ENCODE measurements around the gene CCDC93.
"Not testable (repeated sequence)": the region's sequence is repeated elsewhere in the genome, so short reads cannot be mapped to it uniquely, and the experiment has no call there.

The CCDC93 gene

GRCh38 chr2:117952701-117953100, 61.2 kb downstream of the CCDC93 start:
- DNase-seq: no peak

GRCh38 chr2:117952228-117952627, 61.6 kb downstream of the CCDC93 start:
- DNase-seq: no peak

- no peak for DNase-seq
Measured at GRCh38 chr2:117949806-117950205, 64.1 kb downstream of the CCDC93 start.

- DNase-seq: no peak
Measured at GRCh38 chr2:117948615-117949014, 65.3 kb downstream of the CCDC93 start.

GRCh38 chr2:117945296-117945695, 68.6 kb downstream of the CCDC93 start:
- DNase-seq: no peak

- no peak for DNase-seq
Measured at GRCh38 chr2:117944816-117945215, 69.1 kb downstream of the CCDC93 start.

GRCh38 chr2:117943013-117943672, 70.7 kb downstream of the CCDC93 start:
- DNase-seq: no peak

- DNase-seq: no peak
Measured at GRCh38 chr2:117942551-117942950, 71.3 kb downstream of the CCDC93 start.

- no peak for DNase-seq
Measured at GRCh38 chr2:117941693-117942092, 72.2 kb downstream of the CCDC93 start.

GRCh38 chr2:117940436-117940835, 73.4 kb downstream of the CCDC93 start:
- DNase-seq: no peak

GRCh38 chr2:117938611-117939010, 75.3 kb downstream of the CCDC93 start:
- no peak for DNase-seq

GRCh38 chr2:117936871-117937428, 76.9 kb downstream of the CCDC93 start:
- DNase-seq: no peak

- DNase-seq: no peak
Measured at GRCh38 chr2:117935954-117936353, 77.9 kb downstream of the CCDC93 start.

GRCh38 chr2:117935456-117935855, 78.4 kb downstream of the CCDC93 start:
- DNase-seq: no peak

GRCh38 chr2:117933884-117934354, 80.0 kb downstream of the CCDC93 start:
- DNase-seq: no peak

- DNase-seq: no peak
Measured at GRCh38 chr2:117931978-117932377, 81.9 kb downstream of the CCDC93 start.

- DNase-seq: no peak
Measured at GRCh38 chr2:117931266-117931665, 82.6 kb downstream of the CCDC93 start.

- no peak for DNase-seq
Measured at GRCh38 chr2:117930775-117931174, 83.1 kb downstream of the CCDC93 start.

GRCh38 chr2:117923471-117923870, 90.4 kb downstream of the CCDC93 start:
- not testable (repeated sequence) for DNase-seq

- DNase-seq: no peak
Measured at GRCh38 chr2:117921520-117921919, 92.3 kb downstream of the CCDC93 start.

GRCh38 chr2:117918608-117919007, 95.3 kb downstream of the CCDC93 start:
- DNase-seq: no peak

GRCh38 chr2:117917223-117917917, 96.5 kb downstream of the CCDC93 start:
- no peak for DNase-seq

GRCh38 chr2:117902933-117903332, 110.9 kb downstream of the CCDC93 start:
- no peak for DNase-seq

GRCh38 chr2:117888897-117889296, 125.0 kb downstream of the CCDC93 start:
- no peak for DNase-seq

Measured in inflammatory macrophage (primary cell).